Panc1 (cell line): ENCODE data around the gene CDC6. TPM values are rescaled to one million over a fixed set of nuclear protein-coding genes. Genes with fewer than 3 reads are reported as not detected.

Source experiments
- ATAC-seq: fragments of 200-7000 bp; cut with Tn5 transposase; 2 replicates; pipeline ENCODE4 v1.9.1; 2020; ENCODE audit warnings: mild to moderate bottlenecking, moderate library complexity
- BruUV-seq: library from RNA; stranded (reverse); fragments of 400-500 nt; replicated peaks from 2 replicates; lab custom pipeline; 2021; lab: Mats Ljungman, UMichigan
- CTCF ChIA-PET: fragments of 300-600 bp; sonication (Branson Sonifier 250); formaldehyde crosslinking; loops from one replicate; lab custom pipeline; 2022; ENCODE audit warnings: antibody characterized with exemption; lab: Charles Lee
- POLR2A ChIA-PET: fragments of 300-600 bp; sonication (Branson Sonifier 250); formaldehyde crosslinking; loops from one replicate; lab custom pipeline; 2022; ENCODE audit warnings: antibody characterized with exemption; lab: Charles Lee
- DNase-seq: peaks from one replicate; pipeline ENCODE4 v3.0.0-alpha.2; 2010; ENCODE audit warnings: low read depth, low spot score
- H3K27ac ChIP-seq: 2 replicates; pipeline ENCODE4 v1.5.1; 2011; ENCODE audit warnings: mild to moderate bottlenecking, low read length, inconsistent platforms
- H3K27me3 ChIP-seq: fragments of 200-500 bp; sonication (Bioruptor generic); 2 replicates; pipeline ENCODE4 v1.6.0; 2014; ENCODE audit warnings: low read length, inconsistent platforms; ENCODE audit not compliant: control insufficient read depth, insufficient read depth
- H3K36me3 ChIP-seq: fragments of 200-500 bp; sonication (Bioruptor generic); 2 replicates; pipeline ENCODE4 v1.5.1; 2014; ENCODE audit warnings: inconsistent platforms, mild to moderate bottlenecking, low read length, moderate library complexity; ENCODE audit not compliant: control insufficient read depth, insufficient read depth
- H3K4me1 ChIP-seq: 2 replicates; pipeline ENCODE4 v1.5.1; 2011; ENCODE audit warnings: inconsistent platforms, mild to moderate bottlenecking, low read length, moderate library complexity; ENCODE audit not compliant: control insufficient read depth, insufficient read depth
- H3K4me3 ChIP-seq, 2 experiments: 2 replicates each; pipeline ENCODE4 v1.5.1; 2011 to 2012; ENCODE audit warnings: low read depth in 2 of 2, low read length in 2 of 2, mild to moderate bottlenecking in 2 of 2, inconsistent platforms in 1 of 2, moderate library complexity in 1 of 2
- H3K9me3 ChIP-seq: fragments of 200-500 bp; sonication (Bioruptor generic); 2 replicates; pipeline ENCODE4 v1.5.1; 2014; ENCODE audit warnings: low read depth, mild to moderate bottlenecking, inconsistent platforms, low read length, moderate library complexity; ENCODE audit not compliant: control insufficient read depth, insufficient read depth
- POLR2AphosphoS5 ChIP-seq: IDR thresholded peaks from 2 replicates; pipeline ENCODE4 v1.6.1; 2012; ENCODE audit warnings: mild to moderate bottlenecking, low read depth, low read length, moderate library complexity
- REST ChIP-seq, 2 experiments: IDR thresholded peaks; 2 replicates each; pipeline ENCODE4 v1.6.1; 2011 to 2012; ENCODE audit warnings: low read depth in 2 of 2, control low read depth in 1 of 2, low read length in 1 of 2, mild to moderate bottlenecking in 1 of 2, moderate library complexity in 1 of 2; ENCODE audit not compliant: insufficient read depth in 1 of 2
- SIN3A ChIP-seq: IDR thresholded peaks from 2 replicates; pipeline ENCODE4 v1.6.1; 2012; ENCODE audit warnings: low read depth, mild to moderate bottlenecking, low read length, moderate library complexity, borderline replicate concordance; ENCODE audit not compliant: insufficient read depth
- TCF7L2 ChIP-seq: IDR thresholded peaks from 2 replicates; pipeline ENCODE4 v1.6.1; 2011; ENCODE audit warnings: mild to moderate bottlenecking, low read depth, low read length, inconsistent platforms
- in situ Hi-C: cut with HindIII; loops from 2 replicates; pipeline ENCODE4 v1.10.0; 2016; ENCODE audit warnings: low sequenced_read_pairs, low pct_unique_long_range_greater_than_20kb
- intact Hi-C: fragments of 100-400 bp; cut with micrococcal nuclease; formaldehyde crosslinking; loops from one replicate; pipeline ENCODE4 v1.10.0; 2022; ENCODE audit not compliant: unreplicated experiment
- total RNA-seq: library from RNA; stranded (reverse); gene quantifications from one replicate; pipeline ENCODE4 v1.2.1, GENCODE V29; 2021; ENCODE audit not compliant: unreplicated experiment
- TF ChIP-seq, protein P1 (sequence below): fragments of 450-650 bp; IDR thresholded peaks from 2 replicates; pipeline ENCODE4 v1.5.1; 2017; ENCODE audit warnings: mild to moderate bottlenecking

Gene CDC6
- total RNA-seq, 1 experiment from 2014 or later = 66.3 TPM

- no peak for DNase-seq
- no peaks in the 10 kb centered on the region for H3K36me3 ChIP-seq
- H3K27me3 ChIP-seq = no peaks in the 10 kb centered on the region
- intact Hi-C loops (no loop called here), in situ Hi-C loops (no loop called here)
- no TSS peak for BruUV-seq
- ChIA-PET POLR2A (interaction anchor here (0.7 kb wide), 1 partner anchor 44 kb away, joined by 12 read pairs; no protein-coding TSS in a partner anchor), CTCF (interaction anchor here (0.6 kb wide), 1 partner anchor 42 kb away, joined by 10 read pairs; no protein-coding TSS in a partner anchor)
- TF ChIP-seq TCF7L2 = no peak
- TF ChIP-seq REST (IDR thresholded peaks at IDR 0.05; ENCODE audit: insufficient read depth in 1 of 2, low read depth in 2 of 2, low read length in 1 of 2) = no peak
- TF ChIP-seq SIN3A = no peak
- TF ChIP-seq, protein P1, sequence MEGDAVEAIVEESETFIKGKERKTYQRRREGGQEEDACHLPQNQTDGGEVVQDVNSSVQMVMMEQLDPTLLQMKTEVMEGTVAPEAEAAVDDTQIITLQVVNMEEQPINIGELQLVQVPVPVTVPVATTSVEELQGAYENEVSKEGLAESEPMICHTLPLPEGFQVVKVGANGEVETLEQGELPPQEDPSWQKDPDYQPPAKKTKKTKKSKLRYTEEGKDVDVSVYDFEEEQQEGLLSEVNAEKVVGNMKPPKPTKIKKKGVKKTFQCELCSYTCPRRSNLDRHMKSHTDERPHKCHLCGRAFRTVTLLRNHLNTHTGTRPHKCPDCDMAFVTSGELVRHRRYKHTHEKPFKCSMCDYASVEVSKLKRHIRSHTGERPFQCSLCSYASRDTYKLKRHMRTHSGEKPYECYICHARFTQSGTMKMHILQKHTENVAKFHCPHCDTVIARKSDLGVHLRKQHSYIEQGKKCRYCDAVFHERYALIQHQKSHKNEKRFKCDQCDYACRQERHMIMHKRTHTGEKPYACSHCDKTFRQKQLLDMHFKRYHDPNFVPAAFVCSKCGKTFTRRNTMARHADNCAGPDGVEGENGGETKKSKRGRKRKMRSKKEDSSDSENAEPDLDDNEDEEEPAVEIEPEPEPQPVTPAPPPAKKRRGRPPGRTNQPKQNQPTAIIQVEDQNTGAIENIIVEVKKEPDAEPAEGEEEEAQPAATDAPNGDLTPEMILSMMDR = no peak
- no peaks in the 10 kb centered on the region for H3K4me1 ChIP-seq
- no peak overlapping the region for H3K4me3 ChIP-seq
- H3K27ac ChIP-seq = no peak overlapping the region
- ATAC-seq = no peak
- H3K9me3 ChIP-seq = no peaks in the 10 kb centered on the region
Observed at GRCh38 chr17:40244255-40244654, 43.4 kb upstream of the CDC6 start.

- DNase-seq (no peak), ATAC-seq (no peak)
- TF ChIP-seq TCF7L2 = no peak
- in situ Hi-C loops = no loop called here
- Histone ChIP-seq H3K9me3 (no peaks in the 10 kb centered on the region), H3K27me3 (no peaks in the 10 kb centered on the region), H3K27ac (no peak overlapping the region), H3K36me3 (no peaks in the 10 kb centered on the region), H3K4me3 (no peak overlapping the region), H3K4me1 (peaks cover 8% of the 10 kb centered on the region)
- intact Hi-C loops = no loop called here
- no TSS peak for BruUV-seq
- POLR2A ChIA-PET = no interaction called here
- CTCF ChIA-PET = no interaction called here
Observed at GRCh38 chr17:40247926-40248495, 39.7 kb upstream of the CDC6 start.

DNA sequence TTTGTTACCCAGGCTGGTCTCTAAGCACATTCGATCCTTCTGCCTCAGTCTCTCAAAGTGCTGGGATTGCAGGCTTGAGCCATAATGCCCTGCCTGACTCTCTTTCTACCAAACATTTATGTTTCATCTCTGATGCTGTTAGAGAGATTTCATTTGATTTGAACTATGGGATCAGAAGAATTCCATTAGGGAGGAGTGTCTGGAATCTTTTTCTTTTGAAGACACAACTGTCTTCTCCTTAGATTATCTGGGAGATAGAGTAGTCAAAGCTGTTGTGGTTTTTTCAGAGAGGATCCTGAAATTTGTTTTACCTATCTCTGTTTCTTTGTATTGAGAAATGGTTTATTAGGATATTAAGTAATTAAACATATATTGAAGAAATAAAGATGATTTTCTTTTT, 39.2 kb upstream of the CDC6 start:
- intact Hi-C loops (no loop called here), in situ Hi-C loops (no loop called here)
- POLR2A ChIA-PET = no interaction called here
- no peak for ATAC-seq
- no TSS peak for BruUV-seq
- Histone ChIP-seq H3K4me3 (no peak overlapping the region), H3K27me3 (no peaks in the 10 kb centered on the region), H3K4me1 (peaks cover 8% of the 10 kb centered on the region), H3K27ac (no peak overlapping the region), H3K9me3 (no peaks in the 10 kb centered on the region), H3K36me3 (no peaks in the 10 kb centered on the region)
- no peak for TF ChIP-seq SIN3A
- no peak for TF ChIP-seq REST (IDR thresholded peaks at IDR 0.05; ENCODE audit: insufficient read depth in 1 of 2, low read depth in 2 of 2, low read length in 1 of 2)
- TF ChIP-seq TCF7L2 = no peak
- TF ChIP-seq, protein P1 = no peak
- TF ChIP-seq POLR2AphosphoS5 = no peak
- CTCF ChIA-PET = no interaction called here
- no peak for DNase-seq
